Trophoblast cell (in vitro differentiated cells and primary cell): ENCODE data around the gene SLC25A25.

Source experiments
- DNase-seq, 2 donors: peaks; one replicate each; pipeline ENCODE4 v3.0.0-alpha.2; 2016
- H2AFZ ChIP-seq: 2 replicates; pipeline ENCODE4 v1.6.1; 2013; ENCODE audit warnings: low read length, moderate library complexity, mild to moderate bottlenecking; ENCODE audit not compliant: insufficient read depth, poor library complexity
- H2AK5ac ChIP-seq: 2 replicates; pipeline ENCODE4 v1.6.1; 2013; ENCODE audit warnings: mild to moderate bottlenecking, low read length
- H2BK120ac ChIP-seq: 2 replicates; pipeline ENCODE4 v1.6.1; 2013; ENCODE audit warnings: low read length, mild to moderate bottlenecking, moderate library complexity; ENCODE audit not compliant: insufficient read depth, poor library complexity
- H2BK12ac ChIP-seq: 2 replicates; pipeline ENCODE4 v1.6.1; 2013; ENCODE audit warnings: mild to moderate bottlenecking, low read length, moderate library complexity
- H2BK5ac ChIP-seq: 2 replicates; pipeline ENCODE4 v1.6.1; 2013; ENCODE audit warnings: low read length, low read depth, moderate library complexity, mild to moderate bottlenecking; ENCODE audit not compliant: poor library complexity
- H3K14ac ChIP-seq: 2 replicates; pipeline ENCODE4 v1.6.1; 2013; ENCODE audit warnings: mild to moderate bottlenecking, low read length
- H3K18ac ChIP-seq: 2 replicates; pipeline ENCODE4 v1.6.1; 2013; ENCODE audit warnings: mild to moderate bottlenecking, low read length
- H3K23ac ChIP-seq: 2 replicates; pipeline ENCODE4 v1.6.1; 2013; ENCODE audit warnings: low read length
- H3K27ac ChIP-seq: 2 replicates; pipeline ENCODE4 v1.5.1; 2013; ENCODE audit warnings: low read depth, mild to moderate bottlenecking, inconsistent platforms, low read length, moderate library complexity
- H3K27me3 ChIP-seq: 2 replicates; pipeline ENCODE4 v1.6.1; 2013; ENCODE audit warnings: inconsistent platforms, mild to moderate bottlenecking, low read length, moderate library complexity; ENCODE audit not compliant: insufficient read depth
- H3K36me3 ChIP-seq, 2 experiments: 1 replicate in 1 of 2; 2 replicates in 1 of 2; pipeline ENCODE4 v1.6.1; 2013; ENCODE audit warnings: low read length in 2 of 2, mild to moderate bottlenecking in 2 of 2, moderate library complexity in 1 of 2; ENCODE audit not compliant: insufficient read depth in 2 of 2, control insufficient read depth in 1 of 2
- H3K4ac ChIP-seq: 2 replicates; pipeline ENCODE4 v1.6.1; 2013; ENCODE audit warnings: low read depth, mild to moderate bottlenecking, low read length, moderate library complexity
- H3K4me1 ChIP-seq, 2 experiments: 1 replicate in 1 of 2; 2 replicates in 1 of 2; pipeline ENCODE4 v1.6.1; 2013; ENCODE audit warnings: low read length in 2 of 2, mild to moderate bottlenecking in 2 of 2, moderate library complexity in 1 of 2; ENCODE audit not compliant: insufficient read depth in 2 of 2, control insufficient read depth in 1 of 2
- H3K4me2 ChIP-seq: 2 replicates; pipeline ENCODE4 v1.6.1; 2013; ENCODE audit warnings: inconsistent platforms, mild to moderate bottlenecking, low read length, moderate library complexity
- H3K4me3 ChIP-seq: 2 replicates; pipeline ENCODE4 v1.5.1; 2013; ENCODE audit warnings: mild to moderate bottlenecking, low read depth, low read length, inconsistent platforms
- H3K79me1 ChIP-seq: one replicate; pipeline ENCODE4 v1.6.1; 2013; ENCODE audit warnings: low read length
- H3K79me2 ChIP-seq: 2 replicates; pipeline ENCODE4 v1.6.1; 2013; ENCODE audit warnings: low read length, mild to moderate bottlenecking; ENCODE audit not compliant: control insufficient read depth, insufficient read depth, poor library complexity
- H3K9ac ChIP-seq: 2 replicates; pipeline ENCODE4 v1.6.1; 2013; ENCODE audit warnings: mild to moderate bottlenecking, low read length
- H3K9me3 ChIP-seq: 2 replicates; pipeline ENCODE4 v1.6.1; 2013; ENCODE audit warnings: low read depth, mild to moderate bottlenecking, control low read depth, inconsistent platforms, low read length; ENCODE audit not compliant: insufficient read depth
- H4K12ac ChIP-seq: 2 replicates; pipeline ENCODE4 v1.6.1; 2013; ENCODE audit warnings: low read depth, mild to moderate bottlenecking, low read length, moderate library complexity
- H4K8ac ChIP-seq: 2 replicates; pipeline ENCODE4 v1.6.1; 2013; ENCODE audit warnings: low read depth, mild to moderate bottlenecking, low read length, moderate library complexity
- H4K91ac ChIP-seq: one replicate; pipeline ENCODE4 v1.6.1; 2013; ENCODE audit warnings: low read depth, mild to moderate bottlenecking, low read length, moderate library complexity
- WGBS: extraction: QIAGEN DNeasy Blood & Tissue Kit; methylation state at CpG from one replicate; pipeline ENCODE4 v1.1.7; 2013; ENCODE audit warnings: missing lambda C conversion rate; ENCODE audit not compliant: insufficient read length, insufficient coverage; ENCODE audit errors: extremely low coverage; 5-methylcytosine and 5-hydroxymethylcytosine counted together

SLC25A25 gene

GRCh38 chr9:128113526-128114325 is 45.7 kb downstream of the SLC25A25 start:
- H3K79me2 ChIP-seq = no peaks in the 10 kb centered on the region
- no peak overlapping the region for H2BK5ac ChIP-seq

GRCh38 chr9:128114326-128115186 is 46.5 kb downstream of the SLC25A25 start:
- no peak overlapping the region for H2AFZ ChIP-seq
- H4K12ac ChIP-seq = no peak overlapping the region
- H2BK12ac ChIP-seq = no peak overlapping the region
- H3K9me3 ChIP-seq = peaks cover 2% of the 10 kb centered on the region
- H2BK5ac ChIP-seq = no peak overlapping the region
- no peak overlapping the region for H3K23ac ChIP-seq
- no peak overlapping the region for H4K91ac ChIP-seq
- H3K4me3 ChIP-seq = no peak overlapping the region
- H4K8ac ChIP-seq = no peak overlapping the region
- H3K14ac ChIP-seq = no peak overlapping the region
- H3K4me1 ChIP-seq = no peaks in the 10 kb centered on the region
- no peaks in the 10 kb centered on the region for H3K79me1 ChIP-seq
- no peak overlapping the region for H3K4me2 ChIP-seq
- H3K27ac ChIP-seq = no peak overlapping the region
- H3K27me3 ChIP-seq = no peaks in the 10 kb centered on the region
- peaks cover 9 to 16% of the 10 kb centered on the region in 2 experiments for H3K36me3 ChIP-seq
- H3K4ac ChIP-seq = no peak overlapping the region
- no peak overlapping the region for H3K9ac ChIP-seq
- H2BK120ac ChIP-seq = no peak overlapping the region
- H2AK5ac ChIP-seq = no peak overlapping the region
- no CpG with 5 or more reads among the region's 29 CpGs for WGBS
- no peaks in the 10 kb centered on the region for H3K79me2 ChIP-seq
- no peak for DNase-seq
- H3K18ac ChIP-seq = no peak overlapping the region

More at GRCh38 chr9:128113526-128114325, 45.7 kb downstream of the SLC25A25 start:
- Histone ChIP-seq H3K14ac (no peak overlapping the region), H4K91ac (no peak overlapping the region), H3K23ac (no peak overlapping the region), H3K4ac (no peak overlapping the region), H3K4me2 (no peak overlapping the region), H3K9me3 (peaks cover 2% of the 10 kb centered on the region), H2AK5ac (no peak overlapping the region), H3K36me3 (peaks cover 12 to 16% of the 10 kb centered on the region in 2 experiments), H4K8ac (no peak overlapping the region), H3K4me3 (peak overlapping the region; percentile 28), H3K4me1 (no peaks in the 10 kb centered on the region), H2BK120ac (no peak overlapping the region), H3K27me3 (no peaks in the 10 kb centered on the region), H3K9ac (no peak overlapping the region), H3K79me1 (no peaks in the 10 kb centered on the region), H4K12ac (no peak overlapping the region), H2AFZ (no peak overlapping the region), H3K18ac (no peak overlapping the region), H2BK12ac (no peak overlapping the region), H3K27ac (no peak overlapping the region)
- WGBS = no CpG with 5 or more reads among the region's 12 CpGs
- no peak for DNase-seq

DNA sequence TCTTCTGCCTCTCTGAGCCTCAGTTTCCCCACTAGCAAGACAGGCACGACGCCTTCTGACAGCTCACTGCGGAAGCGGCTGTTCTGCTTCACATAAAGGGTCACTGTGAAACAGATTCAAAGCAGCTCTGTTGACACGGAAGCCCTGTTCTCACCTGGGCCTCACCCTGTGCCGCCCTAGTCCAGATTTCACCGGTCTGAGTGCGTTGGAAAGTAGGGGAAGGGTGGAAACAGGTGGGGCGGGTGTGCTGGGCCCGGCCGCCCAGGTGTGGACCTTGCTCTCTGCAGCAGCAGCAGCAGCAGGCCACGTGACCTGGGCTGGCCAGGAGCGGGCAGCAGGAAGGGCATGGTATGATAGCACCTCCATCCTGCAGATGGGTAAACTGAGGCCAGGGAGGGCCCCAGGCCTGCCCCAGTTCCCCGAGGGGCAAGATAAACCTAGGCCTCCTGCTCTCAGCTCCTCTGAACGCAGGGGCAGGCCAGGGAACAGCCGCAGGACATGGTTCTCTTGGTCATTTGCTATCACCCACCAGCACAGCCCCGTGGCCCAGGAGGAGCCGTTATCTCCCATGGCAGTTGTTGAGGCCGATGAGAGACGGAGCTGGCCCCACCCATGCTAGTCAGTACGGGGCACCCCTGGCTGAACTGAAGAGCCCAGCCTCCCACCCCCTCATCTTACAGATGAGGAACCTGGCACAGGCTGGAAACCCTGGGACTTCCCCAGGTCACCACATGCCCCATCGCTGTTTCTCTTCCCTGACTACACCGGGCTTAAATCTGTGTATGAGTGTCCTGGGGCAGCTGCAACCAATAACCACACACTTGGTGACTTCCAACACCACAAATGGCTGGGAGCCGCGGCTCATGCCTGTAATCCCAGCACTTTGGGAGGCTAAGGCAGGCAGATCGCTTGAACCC is 47.4 kb downstream of the SLC25A25 start:
- Histone ChIP-seq H2BK120ac (no peak overlapping the region), H3K14ac (no peak overlapping the region), H3K79me2 (no peaks in the 10 kb centered on the region), H4K8ac (no peak overlapping the region), H2AK5ac (no peak overlapping the region), H3K36me3 (peaks cover 14 to 16% of the 10 kb centered on the region in 2 experiments), H2BK5ac (no peak overlapping the region), H3K27me3 (no peaks in the 10 kb centered on the region), H3K23ac (no peak overlapping the region), H3K4me3 (no peak overlapping the region), H4K12ac (no peak overlapping the region), H3K9me3 (peaks cover 3% of the 10 kb centered on the region), H3K9ac (no peak overlapping the region), H3K18ac (no peak overlapping the region), H3K27ac (no peak overlapping the region), H3K4me2 (no peak overlapping the region), H3K4me1 (no peaks in the 10 kb centered on the region), H2AFZ (no peak overlapping the region), H3K4ac (no peak overlapping the region), H3K79me1 (no peaks in the 10 kb centered on the region), H4K91ac (no peak overlapping the region), H2BK12ac (no peak overlapping the region)
- DNase-seq = peak in 1 of 2 donors; percentile 72
- WGBS = no CpG with 5 or more reads among the region's 26 CpGs
